Right lobe of liver (tissue), 6 donors: ENCODE measurements around the gene GALNT13. TPM values are rescaled to one million over a fixed set of nuclear protein-coding genes. Genes with fewer than 3 reads are reported as not detected.

Experiments
- ATAC-seq, 4 donors: fragments of 200-7000 bp; cut with Tn5 transposase; one replicate each; pipeline ENCODE4 v1.9.1; 2020; ENCODE audit warnings: mild to moderate bottlenecking in 4 of 4, moderate library complexity in 4 of 4
- DNase-seq, 3 donors: peaks; one replicate each; pipeline ENCODE4 v3.0.0-alpha.2; 2020
- H3K27ac ChIP-seq, 3 donors: fragments of 200-600 bp; one replicate each; pipeline ENCODE4 v1.8.0; 2022
- H3K27me3 ChIP-seq, 2 donors: fragments of 200-600 bp; one replicate each; pipeline ENCODE4 v1.8.0; 2022
- H3K36me3 ChIP-seq, 4 donors: fragments of 200-600 bp; sonication (generic) in 1 of 4; one replicate each; pipeline versions ENCODE4 v1.5.1 to v1.8.0; 2017 to 2022; ENCODE audit warnings: control low read depth in 1 of 4
- H3K4me1 ChIP-seq, 4 donors: fragments of 200-600 bp; sonication (generic) in 1 of 4; one replicate each; pipeline versions ENCODE4 v1.5.1 to v1.8.0; 2017 to 2022; ENCODE audit warnings: control low read depth in 1 of 4
- H3K4me3 ChIP-seq, 3 donors: fragments of 200-600 bp; one replicate each; pipeline ENCODE4 v1.8.0; 2022
- H3K9me3 ChIP-seq, 4 donors: fragments of 200-600 bp; sonication (generic) in 1 of 4; one replicate each; pipeline versions ENCODE4 v1.5.1 to v1.8.0; 2017 to 2022; ENCODE audit warnings: control low read depth in 1 of 4
- POLR2A ChIP-seq: fragments of 450-650 bp; IDR thresholded peaks from one replicate; pipeline ENCODE4 v1.6.1; 2017; ENCODE audit warnings: antibody characterized with exemption, mild to moderate bottlenecking
- WGBS: methylation state at CpG from one replicate; pipeline ENCODE4 v1.1.6; 2018; ENCODE audit warnings: low coverage, low lambda C conversion rate; ENCODE audit not compliant: insufficient coverage; ENCODE audit errors: missing lambda C conversion rate; 5-methylcytosine and 5-hydroxymethylcytosine counted together
- intact Hi-C, 2 donors: fragments of 100-400 bp; cut with DNase I; formaldehyde crosslinking; loops; one replicate each; pipeline versions ENCODE4 v1.11.2 to v1.14.1; 2022
- total RNA-seq, 6 experiments: library from RNA; depleted of rRNA in 2 of 6; stranded (reverse); fragments of >200 nt in 2 of 6; fragmentation: NEBNext Ultra II Directional in 3 of 6; extraction: Animal tissue kit (Norgen Biotek cat#: 25700) in 3 of 6; gene quantifications; one replicate each; pipeline versions ENCODE4 v1.1.0 to v1.2.4, GENCODE V29; 2016 to 2023
- TF ChIP-seq, protein P1 (sequence below), 4 donors: fragments of 200-600 bp in 3 of 4; fragments of 450-650 bp in 1 of 4; IDR thresholded peaks; one replicate each; pipeline versions ENCODE4 v1.5.1 to v1.8.0; 2016 to 2022; ENCODE audit warnings: antibody characterized with exemption in 4 of 4, mild to moderate bottlenecking in 2 of 4
- donor health status: DM: no; HTN: yes; CAD: no.
- donor health status: DM: no; HTN: no; CAD: no.
- donor health status: DM: no; HTN: no; CAD: no.
- donor health status: DM: no; HTN: yes; CAD: no.
- donor health status: DM: no; HTN: yes; CAD: no.

GALNT13 gene
- total RNA-seq, 6 experiments from 2014 or later = not detected

GRCh38 chr2:153986488-153987229, 114.9 kb downstream of the GALNT13 start:
- intact Hi-C loops = no loop called here
- Histone ChIP-seq H3K4me1 (no peaks in the 10 kb centered on the region), H3K27ac (no peak overlapping the region), H3K27me3 (no peaks in the 10 kb centered on the region), H3K36me3 (no peaks in the 10 kb centered on the region), H3K9me3 (no peaks in the 10 kb centered on the region), H3K4me3 (no peak overlapping the region)
- TF ChIP-seq, protein P1, sequence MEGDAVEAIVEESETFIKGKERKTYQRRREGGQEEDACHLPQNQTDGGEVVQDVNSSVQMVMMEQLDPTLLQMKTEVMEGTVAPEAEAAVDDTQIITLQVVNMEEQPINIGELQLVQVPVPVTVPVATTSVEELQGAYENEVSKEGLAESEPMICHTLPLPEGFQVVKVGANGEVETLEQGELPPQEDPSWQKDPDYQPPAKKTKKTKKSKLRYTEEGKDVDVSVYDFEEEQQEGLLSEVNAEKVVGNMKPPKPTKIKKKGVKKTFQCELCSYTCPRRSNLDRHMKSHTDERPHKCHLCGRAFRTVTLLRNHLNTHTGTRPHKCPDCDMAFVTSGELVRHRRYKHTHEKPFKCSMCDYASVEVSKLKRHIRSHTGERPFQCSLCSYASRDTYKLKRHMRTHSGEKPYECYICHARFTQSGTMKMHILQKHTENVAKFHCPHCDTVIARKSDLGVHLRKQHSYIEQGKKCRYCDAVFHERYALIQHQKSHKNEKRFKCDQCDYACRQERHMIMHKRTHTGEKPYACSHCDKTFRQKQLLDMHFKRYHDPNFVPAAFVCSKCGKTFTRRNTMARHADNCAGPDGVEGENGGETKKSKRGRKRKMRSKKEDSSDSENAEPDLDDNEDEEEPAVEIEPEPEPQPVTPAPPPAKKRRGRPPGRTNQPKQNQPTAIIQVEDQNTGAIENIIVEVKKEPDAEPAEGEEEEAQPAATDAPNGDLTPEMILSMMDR (IDR thresholded peaks at IDR 0.05) = no peak
- TF ChIP-seq POLR2A = no peak
- DNase-seq (no peak), ATAC-seq (no peak)
- 34% methylated on average over 9 of the region's 9 CpGs for WGBS

DNA sequence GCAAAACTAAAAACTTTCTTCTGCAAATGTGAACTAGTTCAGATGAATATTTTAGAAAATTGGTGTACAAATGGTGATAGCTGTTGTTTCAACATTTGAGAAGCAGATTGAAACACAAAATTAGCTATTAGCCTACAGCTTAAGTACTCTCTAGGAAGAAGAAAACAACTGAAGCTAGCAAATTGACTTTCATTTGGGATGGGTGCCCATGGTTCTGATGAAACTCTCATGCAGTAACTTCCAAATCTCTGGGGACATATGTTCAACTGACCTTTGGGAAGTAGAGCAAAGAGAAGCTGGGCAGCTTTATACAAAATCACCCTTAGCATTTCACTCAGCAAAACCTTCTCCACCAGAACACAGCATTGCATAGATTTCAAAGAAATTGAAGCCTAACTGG, 119.0 kb downstream of the GALNT13 start:
- H3K9me3 ChIP-seq = no peaks in the 10 kb centered on the region
- no peak overlapping the region for H3K27ac ChIP-seq
- ATAC-seq = no peak
- DNase-seq = no peak
- H3K27me3 ChIP-seq = no peaks in the 10 kb centered on the region
- H3K4me1 ChIP-seq = no peaks in the 10 kb centered on the region
- intact Hi-C loops = no loop called here
- TF ChIP-seq, protein P1 (IDR thresholded peaks at IDR 0.05) = no peak
- TF ChIP-seq POLR2A = no peak
- H3K4me3 ChIP-seq = no peak overlapping the region
- H3K36me3 ChIP-seq = no peaks in the 10 kb centered on the region

DNA sequence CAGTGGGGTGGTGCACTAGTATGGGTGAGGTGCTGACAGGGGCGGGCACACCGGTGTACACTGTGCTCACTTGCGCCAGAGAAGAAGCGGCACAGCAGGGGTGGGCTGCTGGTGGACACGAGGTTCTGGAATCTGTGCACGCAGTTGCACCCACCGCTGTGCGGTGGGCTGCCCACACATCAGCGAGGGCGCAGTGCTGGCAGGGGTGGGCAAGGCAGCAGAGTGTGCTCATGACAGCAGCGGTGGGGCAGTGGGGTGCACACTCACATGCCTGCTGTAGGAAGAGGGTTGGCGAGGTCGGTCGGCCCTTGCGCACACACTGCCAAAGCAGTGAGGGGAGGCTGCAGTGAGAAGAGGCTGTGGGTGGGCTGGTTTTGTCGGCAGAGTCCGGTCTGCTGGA, 141.8 kb downstream of the GALNT13 start:
- DNase-seq (no peak), ATAC-seq (peak in 1 of 4 donors; percentile 43)
- intact Hi-C loops = no loop called here
- no peak overlapping the region for H3K27ac ChIP-seq
- H3K4me1 ChIP-seq = no peaks in the 10 kb centered on the region
- no peaks in the 10 kb centered on the region for H3K27me3 ChIP-seq
- no peaks in the 10 kb centered on the region for H3K9me3 ChIP-seq
- no peaks in the 10 kb centered on the region for H3K36me3 ChIP-seq
- WGBS = 74% methylated on average over 3 of the region's 17 CpGs
- no peak overlapping the region for H3K4me3 ChIP-seq
- TF ChIP-seq POLR2A = no peak
- TF ChIP-seq, protein P1 (IDR thresholded peaks at IDR 0.05) = no peak

GRCh38 chr2:154015233-154015632, 143.5 kb downstream of the GALNT13 start:
- intact Hi-C loops = no loop called here

More at GRCh38 chr2:154015233-154015632, 143.5 kb downstream of the GALNT13 start:
- Histone ChIP-seq H3K9me3 (no peaks in the 10 kb centered on the region), H3K4me1 (no peaks in the 10 kb centered on the region), H3K27me3 (no peaks in the 10 kb centered on the region), H3K36me3 (no peaks in the 10 kb centered on the region), H3K4me3 (no peak overlapping the region), H3K27ac (no peak overlapping the region)
- DNase-seq = no peak
- TF ChIP-seq POLR2A = no peak
- TF ChIP-seq, protein P1 (IDR thresholded peaks at IDR 0.05) = no peak
- ATAC-seq = no peak
- WGBS = 73% methylated on average over 2 of the region's 2 CpGs
